Measurements from ENCODE around the gene MLLT3. TPM values are rescaled to one million over a fixed set of nuclear protein-coding genes. Genes with fewer than 3 reads are reported as not detected.

Gene MLLT3
- total RNA-seq, 1 donor from 2014 or later = 8.8 TPM

GRCh38 chr9:20618361-20618802 is 3.9 kb downstream of the MLLT3 start:
- Histone ChIP-seq H3K27ac (no peak overlapping the region), H3K27me3 (no peaks in the 10 kb centered on the region), H3K9me3 (no peaks in the 10 kb centered on the region), H3K36me3 (no peaks in the 10 kb centered on the region), H3K4me1 (peaks cover 23% of the 10 kb centered on the region), H3K4me3 (no peak overlapping the region)
- DNase-seq (ENCODE audit: extremely low spot score in 2 of 2) = no peak
- no peak for TF ChIP-seq POLR2A (IDR thresholded peaks at IDR 0.05)
- no peak for TF ChIP-seq POLR2AphosphoS5 (IDR thresholded peaks at IDR 0.05; ENCODE audit: insufficient read depth in 1 of 2, low read depth in 1 of 2)
- TF ChIP-seq, protein P1, sequence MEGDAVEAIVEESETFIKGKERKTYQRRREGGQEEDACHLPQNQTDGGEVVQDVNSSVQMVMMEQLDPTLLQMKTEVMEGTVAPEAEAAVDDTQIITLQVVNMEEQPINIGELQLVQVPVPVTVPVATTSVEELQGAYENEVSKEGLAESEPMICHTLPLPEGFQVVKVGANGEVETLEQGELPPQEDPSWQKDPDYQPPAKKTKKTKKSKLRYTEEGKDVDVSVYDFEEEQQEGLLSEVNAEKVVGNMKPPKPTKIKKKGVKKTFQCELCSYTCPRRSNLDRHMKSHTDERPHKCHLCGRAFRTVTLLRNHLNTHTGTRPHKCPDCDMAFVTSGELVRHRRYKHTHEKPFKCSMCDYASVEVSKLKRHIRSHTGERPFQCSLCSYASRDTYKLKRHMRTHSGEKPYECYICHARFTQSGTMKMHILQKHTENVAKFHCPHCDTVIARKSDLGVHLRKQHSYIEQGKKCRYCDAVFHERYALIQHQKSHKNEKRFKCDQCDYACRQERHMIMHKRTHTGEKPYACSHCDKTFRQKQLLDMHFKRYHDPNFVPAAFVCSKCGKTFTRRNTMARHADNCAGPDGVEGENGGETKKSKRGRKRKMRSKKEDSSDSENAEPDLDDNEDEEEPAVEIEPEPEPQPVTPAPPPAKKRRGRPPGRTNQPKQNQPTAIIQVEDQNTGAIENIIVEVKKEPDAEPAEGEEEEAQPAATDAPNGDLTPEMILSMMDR (IDR thresholded peaks at IDR 0.05) = no peak
- intact Hi-C loops (cut with DNase I) = no loop called here

DNA sequence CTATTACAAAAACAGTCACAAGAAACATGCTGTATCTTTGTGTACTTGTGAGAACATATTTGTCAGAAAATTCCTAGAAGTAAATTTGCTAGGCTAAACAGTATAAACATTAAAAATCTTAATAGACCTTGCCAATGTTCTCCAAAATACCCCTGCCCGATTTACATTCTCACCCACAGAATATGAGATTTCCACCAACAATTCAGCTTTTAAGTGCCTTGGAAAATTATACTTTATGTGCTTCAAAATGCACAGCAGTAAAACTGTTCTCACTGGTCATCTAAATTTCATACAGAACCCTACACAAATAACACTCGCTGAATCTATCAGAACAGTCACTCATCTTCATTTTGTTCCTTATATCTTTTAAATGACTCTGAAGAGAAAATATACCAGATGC is 5.5 kb downstream of the MLLT3 start:
- intact Hi-C loops (cut with DNase I) = no loop called here
- DNase-seq (ENCODE audit: extremely low spot score in 2 of 2) = no peak
- Histone ChIP-seq H3K4me1 (peaks cover 25% of the 10 kb centered on the region), H3K27ac (no peak overlapping the region), H3K27me3 (no peaks in the 10 kb centered on the region), H3K4me3 (no peak overlapping the region), H3K36me3 (no peaks in the 10 kb centered on the region), H3K9me3 (no peaks in the 10 kb centered on the region)
- TF ChIP-seq, protein P1 (IDR thresholded peaks at IDR 0.05) = no peak
- TF ChIP-seq POLR2AphosphoS5 (IDR thresholded peaks at IDR 0.05; ENCODE audit: insufficient read depth in 1 of 2, low read depth in 1 of 2) (no peak), POLR2A (IDR thresholded peaks at IDR 0.05) (no peak)

DNA sequence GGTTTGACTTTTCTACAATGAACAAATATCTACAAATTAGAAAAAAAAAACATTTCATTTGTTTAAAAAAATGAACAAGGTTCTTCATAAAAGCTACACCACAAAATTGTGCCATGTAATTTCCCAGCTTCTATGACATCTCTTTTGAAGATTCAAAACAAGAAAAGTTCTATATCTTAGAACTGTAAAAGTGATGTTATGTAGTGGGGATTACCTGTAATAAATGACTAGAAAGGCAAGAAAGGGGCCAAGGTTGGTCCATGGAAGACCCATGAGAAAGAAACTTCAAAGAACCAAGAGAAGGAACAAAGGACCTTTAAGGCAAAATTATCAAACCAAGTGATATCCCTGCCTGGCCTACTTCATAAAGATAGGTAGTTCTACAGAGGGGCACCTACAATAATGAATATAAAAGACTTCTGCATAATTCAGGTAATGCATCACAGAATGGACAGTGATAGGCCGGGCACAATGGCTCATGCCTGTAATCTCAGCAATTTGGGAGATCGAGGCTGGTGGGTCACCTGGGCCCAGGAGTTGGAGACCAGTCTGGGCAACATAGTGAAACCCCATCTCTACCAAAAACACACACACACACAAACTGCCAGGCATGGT is 7.6 kb downstream of the MLLT3 start:
- H3K4me3 ChIP-seq = no peak overlapping the region
- no peaks in the 10 kb centered on the region for H3K9me3 ChIP-seq
- intact Hi-C loops (cut with DNase I) = no loop called here
- no peak for DNase-seq (ENCODE audit: extremely low spot score in 2 of 2)
- H3K27ac ChIP-seq = no peak overlapping the region
- H3K36me3 ChIP-seq = no peaks in the 10 kb centered on the region
- peaks cover 33% of the 10 kb centered on the region for H3K4me1 ChIP-seq
- TF ChIP-seq, protein P1 (IDR thresholded peaks at IDR 0.05) = no peak
- TF ChIP-seq POLR2A (IDR thresholded peaks at IDR 0.05) (no peak), POLR2AphosphoS5 (IDR thresholded peaks at IDR 0.05; ENCODE audit: insufficient read depth in 1 of 2, low read depth in 1 of 2) (no peak)
- no peaks in the 10 kb centered on the region for H3K27me3 ChIP-seq

GRCh38 chr9:20611691-20612287 is 10.5 kb downstream of the MLLT3 start:
- Histone ChIP-seq H3K27me3 (no peaks in the 10 kb centered on the region), H3K4me3 (no peak overlapping the region), H3K36me3 (no peaks in the 10 kb centered on the region), H3K27ac (no peak overlapping the region), H3K4me1 (peaks cover 13% of the 10 kb centered on the region), H3K9me3 (no peaks in the 10 kb centered on the region)
- TF ChIP-seq, protein P1 (IDR thresholded peaks at IDR 0.05) = peak in 1 of 3 experiments; percentile 37
- no peak for TF ChIP-seq POLR2AphosphoS5 (IDR thresholded peaks at IDR 0.05; ENCODE audit: insufficient read depth in 1 of 2, low read depth in 1 of 2)
- TF ChIP-seq POLR2A (IDR thresholded peaks at IDR 0.05) = no peak
- intact Hi-C loops (cut with DNase I) = no loop called here
- DNase-seq (ENCODE audit: extremely low spot score in 2 of 2) = no peak

DNA sequence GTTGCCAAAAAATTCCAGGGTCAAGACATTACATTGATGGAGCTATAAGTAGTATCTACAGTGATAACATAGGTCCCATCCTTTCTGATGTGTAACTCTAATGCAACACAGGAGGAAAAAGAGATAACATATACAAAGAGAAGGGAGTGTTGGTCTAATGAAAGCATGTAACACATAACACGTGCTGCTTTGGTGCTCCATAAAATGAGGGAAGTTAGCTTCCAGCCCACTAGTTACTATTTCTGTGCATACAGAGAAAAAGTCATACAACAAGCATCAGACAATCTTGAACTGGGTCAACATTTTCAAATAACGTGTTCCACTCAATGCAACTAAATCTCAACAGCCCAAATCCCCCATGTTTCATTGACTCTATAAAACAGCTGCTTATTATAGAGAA is 11.7 kb downstream of the MLLT3 start:
- intact Hi-C loops (cut with DNase I) = no loop called here
- H3K4me1 ChIP-seq = peaks cover 17% of the 10 kb centered on the region
- TF ChIP-seq POLR2AphosphoS5 (IDR thresholded peaks at IDR 0.05; ENCODE audit: insufficient read depth in 1 of 2, low read depth in 1 of 2) (no peak), POLR2A (IDR thresholded peaks at IDR 0.05) (no peak)
- TF ChIP-seq, protein P1 (IDR thresholded peaks at IDR 0.05) = no peak

More for the DNA sequence above, 11.7 kb downstream of the MLLT3 start:
- Histone ChIP-seq H3K36me3 (no peaks in the 10 kb centered on the region), H3K9me3 (no peaks in the 10 kb centered on the region), H3K4me3 (no peak overlapping the region), H3K27ac (no peak overlapping the region), H3K27me3 (no peaks in the 10 kb centered on the region)
- no peak for DNase-seq (ENCODE audit: extremely low spot score in 2 of 2)

Data from vagina (tissue), 2 donors.